SK-N-MC (cell line): ENCODE data around the gene COBL.

Source experiments
- EZH2 ChIP-seq: fragments of 200-600 bp; sonication (generic); IDR thresholded peaks from one replicate; pipeline ENCODE4 v1.6.1; 2017; ENCODE audit warnings: antibody characterized with exemption
- FOXP2 ChIP-seq: optimal IDR thresholded peaks from 2 replicates; pipeline ENCODE3; 2011; ENCODE audit warnings: mild to moderate bottlenecking, moderate library complexity; ENCODE audit not compliant: insufficient read depth; ENCODE audit errors: extremely low read length, control extremely low read depth
- POLR2AphosphoS5 ChIP-seq: IDR thresholded peaks from 2 replicates; pipeline ENCODE4 v1.6.1; 2012; ENCODE audit warnings: mild to moderate bottlenecking, low read depth, low read length, borderline replicate concordance

- TF ChIP-seq EZH2: no peak
- TF ChIP-seq POLR2AphosphoS5: no peak
- no peak for TF ChIP-seq FOXP2
Observed at GRCh38 chr7:51019891-51020870, 296.4 kb downstream of the COBL start.
